ENCODE data around the gene GSG1L. TPM values are rescaled to one million over a fixed set of nuclear protein-coding genes. Genes with fewer than 3 reads are reported as not detected.

Gene GSG1L
- polyA plus RNA-seq, 1 donor (not counting 4 experiments of a cell fraction or from before 2014, with no cell fraction given): not detected

GRCh38 chr16:27766236-27766925 is 297.1 kb downstream of the GSG1L start:
- no peak overlapping the region for H3K9ac ChIP-seq (ENCODE audit: control insufficient read depth, extremely low read depth, insufficient read depth, low read length)
- no peak for TF ChIP-seq EZH2 (IDR thresholded peaks at IDR 0.05; ENCODE audit: low read length)
- no peak for TF ChIP-seq CTCF (optimal IDR thresholded peaks at IDR 0.05 in 1 of 3, IDR thresholded peaks at IDR 0.05 in 1 of 3, conservative IDR thresholded peaks at IDR 0.05 in 1 of 3; ENCODE audit: extremely low read depth in 1 of 3, insufficient read depth in 2 of 3, low read length in 3 of 3)
- no peak for FAIRE-seq

GRCh38 chr16:27764869-27765675 is 298.4 kb downstream of the GSG1L start:
- DNase-seq (ENCODE audit: low read depth, low spot score) (no peak), FAIRE-seq (no peak)
- no peak overlapping the region for H3K27ac ChIP-seq (ENCODE audit: control insufficient read depth, insufficient read depth, low read length)
- no peaks in the 10 kb centered on the region for H4K20me1 ChIP-seq (ENCODE audit: control insufficient read depth, extremely low read depth, insufficient read depth, low read length)
- H3K79me2 ChIP-seq (ENCODE audit: control insufficient read depth, insufficient read depth, low read length): no peaks in the 10 kb centered on the region
- no peaks in the 10 kb centered on the region for H3K27me3 ChIP-seq (ENCODE audit: control insufficient read depth, extremely low read depth, insufficient read depth, low read length)
- no peak overlapping the region for H3K4me3 ChIP-seq (ENCODE audit: control insufficient read depth in 2 of 3, extremely low read depth in 1 of 3, insufficient read depth in 2 of 3, low read depth in 1 of 3, low read length in 3 of 3)
- H3K9ac ChIP-seq (ENCODE audit: control insufficient read depth, extremely low read depth, insufficient read depth, low read length): no peak overlapping the region
- no peak for TF ChIP-seq EZH2 (IDR thresholded peaks at IDR 0.05; ENCODE audit: low read length)
- no peak for TF ChIP-seq CTCF (optimal IDR thresholded peaks at IDR 0.05 in 1 of 3, IDR thresholded peaks at IDR 0.05 in 1 of 3, conservative IDR thresholded peaks at IDR 0.05 in 1 of 3; ENCODE audit: extremely low read depth in 1 of 3, insufficient read depth in 2 of 3, low read length in 3 of 3)
- H2AFZ ChIP-seq (ENCODE audit: control insufficient read depth, low read length): no peak overlapping the region
- H3K9me1 ChIP-seq (ENCODE audit: control insufficient read depth, extremely low read depth, insufficient read depth, low read length): no peaks in the 10 kb centered on the region
- H3K4me2 ChIP-seq (ENCODE audit: control insufficient read depth, extremely low read depth, insufficient read depth, low read depth, low read length): no peak overlapping the region
- H3K4me1 ChIP-seq (ENCODE audit: control insufficient read depth, extremely low read depth, insufficient read depth, low read length): no peaks in the 10 kb centered on the region
- peaks cover 3% of the 10 kb centered on the region in 2 experiments for H3K36me3 ChIP-seq (ENCODE audit: control insufficient read depth in 2 of 2, extremely low read depth in 1 of 2, insufficient read depth in 2 of 2, low read length in 2 of 2)
- no peaks in the 10 kb centered on the region for H3K9me3 ChIP-seq (ENCODE audit: control insufficient read depth, low read depth, low read length)
- dilution Hi-C loops (cut with MboI; ENCODE audit: extremely low pct_ligation_motif_present, low sequenced_read_pairs): no loop called here

More at GRCh38 chr16:27766236-27766925, 297.1 kb downstream of the GSG1L start:
- no peaks in the 10 kb centered on the region for H4K20me1 ChIP-seq (ENCODE audit: control insufficient read depth, extremely low read depth, insufficient read depth, low read length)
- no peak for DNase-seq (ENCODE audit: low read depth, low spot score)
- no peak overlapping the region for H3K27ac ChIP-seq (ENCODE audit: control insufficient read depth, insufficient read depth, low read length)
- H3K4me1 ChIP-seq (ENCODE audit: control insufficient read depth, extremely low read depth, insufficient read depth, low read length): no peaks in the 10 kb centered on the region
- H3K4me3 ChIP-seq (ENCODE audit: control insufficient read depth in 2 of 3, extremely low read depth in 1 of 3, insufficient read depth in 2 of 3, low read depth in 1 of 3, low read length in 3 of 3): no peak overlapping the region
- no peaks in the 10 kb centered on the region for H3K9me1 ChIP-seq (ENCODE audit: control insufficient read depth, extremely low read depth, insufficient read depth, low read length)
- no peaks in the 10 kb centered on the region for H3K9me3 ChIP-seq (ENCODE audit: control insufficient read depth, low read depth, low read length)
- no peak overlapping the region for H2AFZ ChIP-seq (ENCODE audit: control insufficient read depth, low read length)
- H3K79me2 ChIP-seq (ENCODE audit: control insufficient read depth, insufficient read depth, low read length): no peaks in the 10 kb centered on the region
- H3K4me2 ChIP-seq (ENCODE audit: control insufficient read depth, extremely low read depth, insufficient read depth, low read depth, low read length): no peak overlapping the region
- dilution Hi-C loops (cut with MboI; ENCODE audit: extremely low pct_ligation_motif_present, low sequenced_read_pairs): no loop called here
- peaks cover 2 to 6% of the 10 kb centered on the region in 2 experiments for H3K36me3 ChIP-seq (ENCODE audit: control insufficient read depth in 2 of 2, extremely low read depth in 1 of 2, insufficient read depth in 2 of 2, low read length in 2 of 2)
- no peaks in the 10 kb centered on the region for H3K27me3 ChIP-seq (ENCODE audit: control insufficient read depth, extremely low read depth, insufficient read depth, low read length)

All from keratinocyte (primary cell).